SH-SY5Y (cell line): ENCODE measurements around the gene METTL5.

Experiments used
- GATA2 ChIP-seq: IDR thresholded peaks from 2 replicates; pipeline ENCODE4 v1.6.1; 2011; ENCODE audit warnings: mild to moderate bottlenecking, low read depth, low read length
- GATA3 ChIP-seq: IDR thresholded peaks from 2 replicates; pipeline ENCODE4 v1.6.1; 2011; ENCODE audit warnings: low read depth, mild to moderate bottlenecking, low read length, moderate library complexity

GRCh38 chr2:169839954-169840746, 15.4 kb upstream of the METTL5 start:
- TF ChIP-seq GATA2 (no peak), GATA3 (no peak)
